Measurements from ENCODE around the gene COL4A6. TPM values are rescaled to one million over a fixed set of nuclear protein-coding genes. Genes with fewer than 3 reads are reported as not detected.

Gene COL4A6
- polyA plus RNA-seq, 2 donors: 5.0 to 5.9 TPM

DNA sequence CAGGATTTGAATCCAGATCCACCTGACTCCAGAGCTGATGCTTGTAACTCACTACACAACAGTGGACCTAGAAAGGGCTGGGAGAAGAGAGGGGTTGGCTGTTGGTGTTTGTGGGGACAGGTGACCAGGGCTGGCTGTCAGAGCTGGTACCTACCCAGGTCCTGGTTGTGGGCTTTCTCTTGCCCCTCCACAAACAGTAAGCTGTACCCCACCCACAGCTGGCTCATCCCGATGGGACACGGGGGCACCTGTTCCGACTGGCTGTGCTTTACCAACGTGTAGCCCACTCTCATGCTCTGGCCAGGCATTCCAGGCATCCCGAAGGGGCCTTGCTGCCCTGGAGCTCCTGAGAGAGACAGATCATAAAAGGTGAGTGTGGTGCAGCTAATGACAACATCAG lies 277.9 kb downstream of the COL4A6 start:
- Histone ChIP-seq H3K27me3 (ENCODE audit: control insufficient read depth in 1 of 2, insufficient read depth in 2 of 2, low read length in 2 of 2) (no peaks in the 10 kb centered on the region), H3K36me3 (ENCODE audit: control insufficient read depth in 2 of 2, insufficient read depth in 2 of 2, low read length in 1 of 2) (peaks cover 0 to 3% of the 10 kb centered on the region in 2 donors), H3K9me3 (ENCODE audit: control insufficient read depth in 2 of 2, insufficient read depth in 1 of 2, low read depth in 1 of 2, low read length in 1 of 2) (no peaks in the 10 kb centered on the region), H3K4me1 (ENCODE audit: control insufficient read depth in 2 of 2, insufficient read depth in 2 of 2, low read length in 1 of 2) (no peaks in the 10 kb centered on the region), H3K27ac (ENCODE audit: low read depth in 2 of 2, low read length in 1 of 2) (no peak overlapping the region), H3K4me3 (ENCODE audit: low read depth in 1 of 2, low read length in 2 of 2) (no peak overlapping the region)
- 72 to 88% methylated on average over 5 of the region's 5 CpGs for WGBS, 2 donors

GRCh38 chrX:108159028-108159670 lies 279.1 kb downstream of the COL4A6 start:
- H3K4me1 ChIP-seq (ENCODE audit: control insufficient read depth in 2 of 2, insufficient read depth in 2 of 2, low read length in 1 of 2): no peaks in the 10 kb centered on the region
- no peaks in the 10 kb centered on the region for H3K9me3 ChIP-seq (ENCODE audit: control insufficient read depth in 2 of 2, insufficient read depth in 1 of 2, low read depth in 1 of 2, low read length in 1 of 2)
- H3K27ac ChIP-seq (ENCODE audit: low read depth in 2 of 2, low read length in 1 of 2): no peak overlapping the region
- no peaks in the 10 kb centered on the region for H3K27me3 ChIP-seq (ENCODE audit: control insufficient read depth in 1 of 2, insufficient read depth in 2 of 2, low read length in 2 of 2)
- WGBS, 2 donors: 84 to 92% methylated on average over 11 of the region's 11 CpGs
- peaks cover 0 to 3% of the 10 kb centered on the region in 2 donors for H3K36me3 ChIP-seq (ENCODE audit: control insufficient read depth in 2 of 2, insufficient read depth in 2 of 2, low read length in 1 of 2)
- H3K4me3 ChIP-seq (ENCODE audit: low read depth in 1 of 2, low read length in 2 of 2): no peak overlapping the region

- no peak overlapping the region for H3K27ac ChIP-seq (ENCODE audit: low read depth in 2 of 2, low read length in 1 of 2)
- no peak overlapping the region for H3K4me3 ChIP-seq (ENCODE audit: low read depth in 1 of 2, low read length in 2 of 2)
- 76 to 96% methylated on average over 3 of the region's 3 CpGs for WGBS, 2 donors
- no peaks in the 10 kb centered on the region for H3K4me1 ChIP-seq (ENCODE audit: control insufficient read depth in 2 of 2, insufficient read depth in 2 of 2, low read length in 1 of 2)
- peaks cover 0 to 3% of the 10 kb centered on the region in 2 donors for H3K36me3 ChIP-seq (ENCODE audit: control insufficient read depth in 2 of 2, insufficient read depth in 2 of 2, low read length in 1 of 2)
- no peaks in the 10 kb centered on the region for H3K27me3 ChIP-seq (ENCODE audit: control insufficient read depth in 1 of 2, insufficient read depth in 2 of 2, low read length in 2 of 2)
- no peaks in the 10 kb centered on the region for H3K9me3 ChIP-seq (ENCODE audit: control insufficient read depth in 2 of 2, insufficient read depth in 1 of 2, low read depth in 1 of 2, low read length in 1 of 2)
Measured at GRCh38 chrX:108157628-108158027, 280.6 kb downstream of the COL4A6 start.

DNA sequence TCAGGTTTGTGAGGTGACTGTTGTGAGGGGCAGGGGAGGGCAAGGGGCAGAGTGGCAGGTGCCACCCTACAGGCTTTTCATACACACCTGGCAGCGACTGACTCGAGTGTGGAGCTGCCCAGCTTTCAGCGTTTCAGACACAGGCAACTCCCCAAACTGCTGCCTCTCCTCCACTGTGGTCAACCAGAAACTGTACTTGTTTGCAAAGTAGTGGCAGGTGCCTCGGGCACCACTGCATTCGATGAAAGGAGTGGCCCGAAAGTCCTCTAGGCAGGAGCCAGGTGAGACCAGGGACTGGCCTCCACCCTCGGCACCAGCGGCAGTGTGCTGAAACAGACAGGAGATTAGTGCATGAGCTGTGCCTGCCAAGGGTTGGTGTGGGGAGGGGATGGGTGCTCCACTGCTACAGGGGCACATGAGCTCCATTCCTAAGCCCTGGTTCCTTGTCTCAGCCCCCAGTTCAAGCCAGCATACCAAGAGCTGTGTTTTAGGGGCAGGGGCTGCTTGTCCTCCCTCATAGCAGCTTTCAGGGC lies 281.2 kb downstream of the COL4A6 start:
- 83 to 88% methylated on average over 8 of the region's 8 CpGs for WGBS, 2 donors
- H3K36me3 ChIP-seq (ENCODE audit: control insufficient read depth in 2 of 2, insufficient read depth in 2 of 2, low read length in 1 of 2): peaks cover 0 to 3% of the 10 kb centered on the region in 2 donors
- peaks cover 0 to 3% of the 10 kb centered on the region in 2 donors for H3K27me3 ChIP-seq (ENCODE audit: control insufficient read depth in 1 of 2, insufficient read depth in 2 of 2, low read length in 2 of 2)
- H3K4me3 ChIP-seq (ENCODE audit: low read depth in 1 of 2, low read length in 2 of 2): no peak overlapping the region
- H3K4me1 ChIP-seq (ENCODE audit: control insufficient read depth in 2 of 2, insufficient read depth in 2 of 2, low read length in 1 of 2): no peaks in the 10 kb centered on the region
- no peaks in the 10 kb centered on the region for H3K9me3 ChIP-seq (ENCODE audit: control insufficient read depth in 2 of 2, insufficient read depth in 1 of 2, low read depth in 1 of 2, low read length in 1 of 2)
- H3K27ac ChIP-seq (ENCODE audit: low read depth in 2 of 2, low read length in 1 of 2): no peak overlapping the region

DNA sequence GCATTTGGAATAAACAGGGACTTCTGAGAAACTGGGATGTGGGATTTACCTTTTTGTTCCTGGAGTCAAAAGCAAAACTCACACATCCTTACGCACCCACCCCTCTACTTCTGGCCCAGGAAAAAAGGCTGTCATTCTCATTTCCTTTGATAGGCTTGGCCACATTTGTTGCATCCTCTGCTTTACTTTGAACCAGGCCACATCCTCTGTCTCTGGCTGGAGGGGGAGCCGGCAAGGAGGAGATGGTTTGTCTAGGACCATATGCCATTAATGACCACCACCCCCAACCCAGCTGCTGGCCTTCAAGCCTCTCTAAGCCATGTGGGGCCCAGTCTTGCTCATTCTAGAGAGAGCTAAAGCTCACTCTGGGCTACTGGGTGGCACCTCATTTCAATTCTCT lies 282.1 kb downstream of the COL4A6 start:
- H3K36me3 ChIP-seq (ENCODE audit: control insufficient read depth in 2 of 2, insufficient read depth in 2 of 2, low read length in 1 of 2): peaks cover 0 to 3% of the 10 kb centered on the region in 2 donors
- peaks cover 0 to 3% of the 10 kb centered on the region in 2 donors for H3K27me3 ChIP-seq (ENCODE audit: control insufficient read depth in 1 of 2, insufficient read depth in 2 of 2, low read length in 2 of 2)

GRCh38 chrX:108148524-108148923 lies 289.7 kb downstream of the COL4A6 start:
- no peaks in the 10 kb centered on the region for H3K9me3 ChIP-seq (ENCODE audit: control insufficient read depth in 2 of 2, insufficient read depth in 1 of 2, low read depth in 1 of 2, low read length in 1 of 2)
- H3K27me3 ChIP-seq (ENCODE audit: control insufficient read depth in 1 of 2, insufficient read depth in 2 of 2, low read length in 2 of 2): peaks cover 0 to 6% of the 10 kb centered on the region in 2 donors
- H3K36me3 ChIP-seq (ENCODE audit: control insufficient read depth in 2 of 2, insufficient read depth in 2 of 2, low read length in 1 of 2): no peaks in the 10 kb centered on the region
- H3K4me1 ChIP-seq (ENCODE audit: control insufficient read depth in 2 of 2, insufficient read depth in 2 of 2, low read length in 1 of 2): no peaks in the 10 kb centered on the region
- H3K27ac ChIP-seq (ENCODE audit: low read depth in 2 of 2, low read length in 1 of 2): no peak overlapping the region
- H3K4me3 ChIP-seq (ENCODE audit: low read depth in 1 of 2, low read length in 2 of 2): no peak overlapping the region

More for the DNA sequence above, 282.1 kb downstream of the COL4A6 start:
- 85 to 96% methylated on average over 2 of the region's 2 CpGs for WGBS, 2 donors
- H3K4me3 ChIP-seq (ENCODE audit: low read depth in 1 of 2, low read length in 2 of 2): no peak overlapping the region
- no peaks in the 10 kb centered on the region for H3K9me3 ChIP-seq (ENCODE audit: control insufficient read depth in 2 of 2, insufficient read depth in 1 of 2, low read depth in 1 of 2, low read length in 1 of 2)
- H3K27ac ChIP-seq (ENCODE audit: low read depth in 2 of 2, low read length in 1 of 2): no peak overlapping the region
- H3K4me1 ChIP-seq (ENCODE audit: control insufficient read depth in 2 of 2, insufficient read depth in 2 of 2, low read length in 1 of 2): no peaks in the 10 kb centered on the region

- Histone ChIP-seq H3K4me1 (ENCODE audit: control insufficient read depth in 2 of 2, insufficient read depth in 2 of 2, low read length in 1 of 2) (peaks cover 0 to 2% of the 10 kb centered on the region in 2 donors), H3K27ac (ENCODE audit: low read depth in 2 of 2, low read length in 1 of 2) (no peak overlapping the region), H3K27me3 (ENCODE audit: control insufficient read depth in 1 of 2, insufficient read depth in 2 of 2, low read length in 2 of 2) (no peaks in the 10 kb centered on the region), H3K36me3 (ENCODE audit: control insufficient read depth in 2 of 2, insufficient read depth in 2 of 2, low read length in 1 of 2) (peaks cover 3 to 9% of the 10 kb centered on the region in 2 donors), H3K4me3 (ENCODE audit: low read depth in 1 of 2, low read length in 2 of 2) (no peak overlapping the region), H3K9me3 (ENCODE audit: control insufficient read depth in 2 of 2, insufficient read depth in 1 of 2, low read depth in 1 of 2, low read length in 1 of 2) (no peaks in the 10 kb centered on the region)
- 68 to 87% methylated on average over 7 of the region's 7 CpGs for WGBS, 2 donors
Measured at GRCh38 chrX:108138814-108139702, 299.2 kb downstream of the COL4A6 start.

GRCh38 chrX:108134724-108135123 lies 303.5 kb downstream of the COL4A6 start:
- peaks cover 0 to 2% of the 10 kb centered on the region in 2 donors for H3K4me1 ChIP-seq (ENCODE audit: control insufficient read depth in 2 of 2, insufficient read depth in 2 of 2, low read length in 1 of 2)
- peaks cover 0 to 6% of the 10 kb centered on the region in 2 donors for H3K27me3 ChIP-seq (ENCODE audit: control insufficient read depth in 1 of 2, insufficient read depth in 2 of 2, low read length in 2 of 2)
- no peak overlapping the region for H3K4me3 ChIP-seq (ENCODE audit: low read depth in 1 of 2, low read length in 2 of 2)
- 42 to 82% methylated on average over 1 of the region's 1 CpG for WGBS, 2 donors
- peaks cover 3 to 9% of the 10 kb centered on the region in 2 donors for H3K36me3 ChIP-seq (ENCODE audit: control insufficient read depth in 2 of 2, insufficient read depth in 2 of 2, low read length in 1 of 2)
- H3K9me3 ChIP-seq (ENCODE audit: control insufficient read depth in 2 of 2, insufficient read depth in 1 of 2, low read depth in 1 of 2, low read length in 1 of 2): no peaks in the 10 kb centered on the region
- no peak overlapping the region for H3K27ac ChIP-seq (ENCODE audit: low read depth in 2 of 2, low read length in 1 of 2)

DNA sequence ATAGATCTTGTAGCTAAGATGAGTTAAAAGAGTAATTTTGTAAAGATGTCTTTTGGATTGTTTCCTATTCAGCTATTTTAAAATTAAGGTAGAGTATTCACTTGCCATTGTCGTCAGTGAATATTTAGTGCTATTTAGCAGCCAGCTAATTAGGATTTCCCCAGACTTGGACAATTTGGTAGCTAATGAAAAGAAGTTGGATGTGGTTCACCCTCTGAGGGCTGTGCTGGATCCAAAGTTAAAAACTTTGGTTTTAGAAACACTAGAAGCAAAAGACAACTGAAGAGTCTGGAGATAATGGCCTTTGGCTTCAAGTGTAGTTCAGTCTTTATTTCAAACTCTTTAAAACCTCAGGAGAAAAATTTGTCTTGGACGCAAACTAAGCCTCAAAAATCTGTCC lies 305.3 kb downstream of the COL4A6 start:
- WGBS, 2 donors: 77 to 83% methylated on average over 2 of the region's 2 CpGs
- peaks cover 0 to 6% of the 10 kb centered on the region in 2 donors for H3K27me3 ChIP-seq (ENCODE audit: control insufficient read depth in 1 of 2, insufficient read depth in 2 of 2, low read length in 2 of 2)

More for the DNA sequence above, 305.3 kb downstream of the COL4A6 start:
- no peak overlapping the region for H3K4me3 ChIP-seq (ENCODE audit: low read depth in 1 of 2, low read length in 2 of 2)
- no peak overlapping the region for H3K27ac ChIP-seq (ENCODE audit: low read depth in 2 of 2, low read length in 1 of 2)
- peaks cover 0 to 2% of the 10 kb centered on the region in 2 donors for H3K4me1 ChIP-seq (ENCODE audit: control insufficient read depth in 2 of 2, insufficient read depth in 2 of 2, low read length in 1 of 2)
- H3K9me3 ChIP-seq (ENCODE audit: control insufficient read depth in 2 of 2, insufficient read depth in 1 of 2, low read depth in 1 of 2, low read length in 1 of 2): no peaks in the 10 kb centered on the region
- H3K36me3 ChIP-seq (ENCODE audit: control insufficient read depth in 2 of 2, insufficient read depth in 2 of 2, low read length in 1 of 2): peaks cover 0 to 3% of the 10 kb centered on the region in 2 donors
